Smooth muscle cell of the brain vasculature (primary cell): ENCODE measurements around the gene CXCR4.
"Not testable (repeated sequence)": the region's sequence is repeated elsewhere in the genome, so short reads cannot be mapped to it uniquely, and the experiment has no call there.

Experiments
- DNase-seq: peaks from one replicate; pipeline ENCODE4 v3.0.0-alpha.2; 2012; ENCODE audit warnings: low read depth, low spot score

Gene CXCR4

DNA sequence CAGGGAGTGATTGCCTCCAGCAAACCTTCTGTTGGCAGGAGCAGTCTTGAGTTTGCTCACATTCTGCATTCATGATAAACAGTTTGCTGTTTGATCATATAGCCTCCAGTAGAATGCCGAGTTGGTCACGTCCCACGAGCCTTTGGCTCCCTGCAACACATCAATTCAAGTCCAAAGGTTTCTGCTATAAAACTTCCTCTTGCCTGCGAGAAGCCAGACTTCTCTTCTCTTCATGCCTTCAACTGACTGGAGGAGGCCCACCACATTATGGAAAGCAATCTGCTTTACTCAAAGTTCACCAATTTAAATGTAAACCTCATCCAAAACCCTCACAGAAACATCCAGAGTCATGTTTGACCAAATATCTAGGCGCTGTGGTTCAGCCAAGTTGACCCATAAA, 40.8 kb downstream of the CXCR4 start:
- no peak for DNase-seq

- DNase-seq = no peak
These were observed 42.5 kb downstream of the CXCR4 start for GRCh38 chr2:136075476-136075875.

- DNase-seq = no peak
These were observed 45.3 kb downstream of the CXCR4 start for GRCh38 chr2:136072621-136073020.

DNA sequence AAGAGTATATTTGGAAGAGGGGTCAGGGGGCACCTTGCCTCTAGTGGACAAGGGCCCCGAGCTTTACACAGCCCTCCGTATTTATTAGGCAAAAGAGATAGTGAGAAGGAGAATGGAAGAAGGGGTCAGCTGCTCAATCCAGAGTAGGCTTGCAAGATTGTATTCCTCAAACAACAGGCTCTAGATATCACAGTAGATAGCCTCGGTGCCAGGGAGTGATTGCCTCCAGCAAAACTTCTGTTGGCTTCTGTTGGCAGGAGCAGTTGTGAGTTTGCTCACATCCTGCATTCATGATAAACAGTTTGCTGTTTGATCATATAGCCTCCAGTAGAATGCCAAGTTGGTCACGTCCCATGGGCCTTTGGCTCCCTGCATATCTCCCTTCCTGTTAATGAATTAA, 46.1 kb downstream of the CXCR4 start:
- DNase-seq = not testable (repeated sequence)

- no peak for DNase-seq
These were observed 47.0 kb downstream of the CXCR4 start for GRCh38 chr2:136070913-136071312.

DNA sequence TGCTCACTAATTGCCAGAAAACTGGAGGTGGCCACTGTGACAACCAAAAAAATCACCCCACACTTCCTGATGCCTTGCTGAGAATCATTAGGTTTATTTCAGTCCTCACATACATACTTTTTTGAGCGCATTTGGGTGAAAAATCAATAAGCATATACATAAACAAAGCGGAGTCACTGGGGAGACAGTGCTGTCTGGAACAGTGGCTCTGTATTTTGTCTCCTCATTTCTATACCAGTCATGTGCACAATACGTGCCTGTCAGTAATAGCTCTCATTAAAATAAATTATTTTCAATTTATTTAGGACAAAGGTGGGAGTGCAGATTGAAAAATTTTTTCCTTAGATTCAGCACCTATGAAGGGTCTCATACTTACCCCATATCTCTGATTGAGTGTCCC, 48.2 kb downstream of the CXCR4 start:
- DNase-seq = no peak

GRCh38 chr2:136068581-136069227, 49.2 kb downstream of the CXCR4 start:
- DNase-seq = no peak

DNA sequence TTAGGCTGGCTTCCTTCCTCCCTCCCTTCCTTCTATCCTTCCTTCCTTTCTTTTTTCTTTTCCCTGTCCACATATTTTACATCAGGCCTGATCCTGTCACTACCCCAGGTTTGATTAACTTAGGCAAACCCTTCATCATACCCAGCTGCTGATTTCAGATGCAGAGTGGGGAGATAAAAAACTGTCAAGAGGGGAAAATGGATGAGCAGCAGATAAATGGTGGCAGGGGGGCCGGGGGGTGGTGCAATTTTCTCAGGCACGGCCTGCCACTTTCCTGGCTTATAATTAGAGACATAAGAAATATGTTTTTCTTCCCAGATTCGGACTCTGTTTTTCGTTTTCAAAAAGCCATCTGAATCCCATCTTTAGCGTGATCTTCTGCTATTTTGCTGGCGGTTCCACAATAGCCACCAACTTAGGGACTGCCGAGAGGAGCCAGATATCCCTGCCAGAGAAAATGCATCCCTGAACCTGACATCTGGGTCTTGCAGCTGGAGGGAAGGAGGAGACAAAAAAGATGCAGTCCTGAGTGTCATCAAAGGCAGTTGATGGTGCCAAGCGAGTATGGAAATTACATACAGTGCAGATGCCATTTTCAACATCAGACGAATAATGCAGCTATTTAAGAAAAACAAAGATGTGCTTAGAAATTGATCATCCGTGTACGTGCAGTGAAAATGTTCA, 49.9 kb downstream of the CXCR4 start:
- no peak for DNase-seq

- no peak for DNase-seq
These were observed 50.5 kb downstream of the CXCR4 start for GRCh38 chr2:136067459-136067858.

GRCh38 chr2:136065907-136066306, 52.0 kb downstream of the CXCR4 start:
- no peak for DNase-seq

GRCh38 chr2:136065384-136065783, 52.6 kb downstream of the CXCR4 start:
- no peak for DNase-seq
